ENCODE results near the gene RPF1. TPM values are rescaled to one million over a fixed set of nuclear protein-coding genes. Genes with fewer than 3 reads are reported as not detected.

Gene RPF1
- total and polyA plus RNA-seq, 2 of the 8 experiments (the other 6 are each of a cell fraction or from before 2014, with no cell fraction given) = 18.7 to 41.8 TPM

- peak overlapping the region; percentile 59 to 82 (median 76); a peak in 4 of 7 replicates for H3K9ac ChIP-seq (replicated peaks in 1 of 4; ENCODE audit: extremely low read depth in 1 of 4, low read depth in 3 of 4, low read length in 3 of 4)
- TF ChIP-seq PHF8 (conservative IDR thresholded peaks at IDR 0.05; ENCODE audit: low read depth, low read length) = no peak
- H3K4ac ChIP-seq (replicated peaks; ENCODE audit: insufficient read length, low read depth, low read length) = no peak overlapping the region
- no peak for FAIRE-seq
- H4K20me1 ChIP-seq (replicated peaks in 1 of 2; ENCODE audit: control insufficient read depth in 1 of 2, insufficient read depth in 2 of 2, low read length in 2 of 2) = no peaks in the 10 kb centered on the region
- no peaks in the 10 kb centered on the region; the same call in 1 of the 2 replicates for H3K79me1 ChIP-seq (ENCODE audit: low read depth, low read length)
- no peak overlapping the region for H2AFZ ChIP-seq (ENCODE audit: low read length)
- no peak overlapping the region for H2BK5ac ChIP-seq (ENCODE audit: low read depth, low read length)
- no peak overlapping the region for H4K91ac ChIP-seq (replicated peaks; ENCODE audit: insufficient read length, low read length)
- no peak overlapping the region for H3K23ac ChIP-seq (ENCODE audit: insufficient read length)
- no peak overlapping the region for H2BK12ac ChIP-seq (ENCODE audit: low read depth, low read length)
- H3K14ac ChIP-seq (ENCODE audit: insufficient read length) = no peak overlapping the region
- no peak overlapping the region for H2BK120ac ChIP-seq (replicated peaks; ENCODE audit: low read depth, low read length)
- H3K23me2 ChIP-seq (ENCODE audit: low read depth, low read length) = peaks cover 3% of the 10 kb centered on the region; the same call in 1 of the 2 replicates
- CTCF ChIA-PET (ENCODE audit: partially characterized antibody) = interaction anchor here (1.0 to 2.3 kb wide), 6 partner anchors 51 to 548 kb away, joined by 3 to 6 read pairs (median 3); no protein-coding TSS in a partner anchor
- no peak overlapping the region for H3K27ac ChIP-seq (ENCODE audit: low read depth, low read length)
- H3K27me3 ChIP-seq (replicated peaks in 1 of 4; ENCODE audit: control insufficient read depth in 3 of 4, extremely low read depth in 1 of 4, insufficient read depth in 3 of 4, low read length in 3 of 4) = peaks cover 2 to 31% (median 20%) of the 10 kb centered on the region in 4 experiments
- peaks cover 0 to 15% (median 8%) of the 10 kb centered on the region in 4 experiments; a peak in 4 of 8 replicates for H3K36me3 ChIP-seq (ENCODE audit: control insufficient read depth in 2 of 4, insufficient read depth in 4 of 4, low read length in 3 of 4)
- H2AK5ac ChIP-seq (ENCODE audit: low read depth, low read length) = no peak overlapping the region
- H2BK15ac ChIP-seq (ENCODE audit: low read length) = no peak overlapping the region
- no peak for DNase-seq (ENCODE audit: low read depth in 1 of 2, low spot score in 2 of 2)
- H4K8ac ChIP-seq (ENCODE audit: extremely low read depth, insufficient read depth, low read length) = no peak overlapping the region
- H3K18ac ChIP-seq (ENCODE audit: extremely low read depth, low read length) = no peak overlapping the region
- H3K56ac ChIP-seq (replicated peaks; ENCODE audit: insufficient read length, low read depth, low read length) = no peak overlapping the region
- peaks cover 3 to 31% of the 10 kb centered on the region in 2 experiments; a peak in 3 of 4 replicates for H3K79me2 ChIP-seq (ENCODE audit: control insufficient read depth in 1 of 2, insufficient read depth in 2 of 2, low read length in 2 of 2)
- WGBS, 2 experiments (ENCODE audit: extremely low coverage in 1 of 2, insufficient coverage in 1 of 2, insufficient read length in 1 of 2, insufficient replicate concordance in 2 of 2, low coverage in 1 of 2, low lambda C conversion rate in 2 of 2, missing lambda C conversion rate in 1 of 2) = 18% methylated on average over 9 of the region's 9 CpGs; no CpG with 5 or more reads in 1 of the 2 experiments
- peak overlapping the region; percentile 77 to 92 (median 85) for H3K4me3 ChIP-seq (ENCODE audit: extremely low read depth in 1 of 4, insufficient read depth in 2 of 4, low read depth in 3 of 4, low read length in 4 of 4)
- no peaks in the 10 kb centered on the region for H3K4me1 ChIP-seq (replicated peaks in 1 of 4; ENCODE audit: control insufficient read depth in 3 of 4, insufficient read depth in 4 of 4, low read length in 3 of 4)
- H3K9me3 ChIP-seq (ENCODE audit: insufficient read depth in 2 of 2, low read depth in 1 of 2, low read length in 1 of 2) = peaks cover 6 to 8% of the 10 kb centered on the region in 2 experiments; a peak in 3 of 4 replicates
- H3K4me2 ChIP-seq (ENCODE audit: insufficient read depth in 1 of 2, low read depth in 2 of 2, low read length in 2 of 2) = peak overlapping the region; percentile 80 to 82
- no peak overlapping the region for H2BK20ac ChIP-seq (ENCODE audit: low read length)
- H4K5ac ChIP-seq (ENCODE audit: insufficient read length, low read depth, low read length) = no peak overlapping the region
- POLR2A ChIA-PET (ENCODE audit: partially characterized antibody) = interaction anchor here (1.0 to 1.6 kb wide), 4 partner anchors 20 to 41 kb away, joined by 3 to 6 read pairs (median 4); partner anchors contain the start of genes GNG5 and SPATA1
These were observed 932 bp downstream of the RPF1 start for GRCh38 chr1:84479998-84480397.
